Stomach (tissue), 9 donors: ENCODE results near the gene FBXL20. TPM values are rescaled to one million over a fixed set of nuclear protein-coding genes. Genes with fewer than 3 reads are reported as not detected.
A peak's percentile ranks its signal among the peaks of the same experiment; 100 is the strongest.

Source experiments
- DNase-seq, 2 donors: peaks; one replicate each; pipeline versions ENCODE4 v3.0.0 to v3.0.0-alpha.2; 2013 to 2019
- H3K27ac ChIP-seq, 5 donors: fragments of 200-600 bp in 4 of 5; sonication (generic) in 4 of 5; one replicate each; pipeline ENCODE4 v1.5.1; 2013 to 2019; ENCODE audit warnings: mild to moderate bottlenecking in 1 of 5, moderate library complexity in 1 of 5
- H3K27me3 ChIP-seq, 3 donors: fragments of 200-600 bp; sonication (generic); one replicate each; pipeline ENCODE4 v1.5.1; 2017 to 2019; ENCODE audit warnings: mixed run types in 1 of 3
- H3K36me3 ChIP-seq, 4 donors: fragments of 200-600 bp; sonication (generic); 1 replicate in 3 of 4; 2 replicates in 1 of 4; pipeline ENCODE4 v1.5.1; 2016 to 2019
- H3K4me1 ChIP-seq, 4 donors: fragments of 200-600 bp; sonication (generic); one replicate each; pipeline ENCODE4 v1.5.1; 2016 to 2019
- H3K4me3 ChIP-seq, 4 donors: fragments of 200-600 bp; sonication (generic) in 3 of 4; one replicate each; pipeline ENCODE4 v1.5.1; 2016 to 2019; ENCODE audit warnings: mild to moderate bottlenecking in 1 of 4
- H3K9me3 ChIP-seq, 4 donors: fragments of 200-600 bp; sonication (generic); one replicate each; pipeline ENCODE4 v1.5.1; 2016 to 2019
- EP300 ChIP-seq: sonication (generic); formaldehyde crosslinking; IDR thresholded peaks from one replicate; pipeline ENCODE4 v1.6.1; 2017; ENCODE audit warnings: antibody characterized with exemption
- POLR2A ChIP-seq, 4 donors: fragments of 450-650 bp; IDR thresholded peaks; one replicate each; pipeline ENCODE4 v1.6.1; 2016; ENCODE audit warnings: antibody characterized with exemption in 4 of 4, control low read depth in 2 of 4, mild to moderate bottlenecking in 1 of 4, moderate library complexity in 1 of 4
- POLR2AphosphoS5 ChIP-seq, 3 donors: sonication (generic); formaldehyde crosslinking; IDR thresholded peaks; one replicate each; pipeline ENCODE4 v1.6.1; 2016; ENCODE audit warnings: antibody characterized with exemption in 3 of 3
- WGBS, 5 donors: extraction: QIAGEN DNeasy Blood & Tissue Kit in 3 of 5; methylation state at CpG; one replicate each; pipeline versions ENCODE4 v1.1.5 to v1.1.7; 2013 to 2018; 5-methylcytosine and 5-hydroxymethylcytosine counted together
- intact Hi-C: fragments of 100-400 bp; cut with DNase I; formaldehyde crosslinking; loops from one replicate; pipeline ENCODE4 v1.15.1; 2023; ENCODE audit warnings: low total_unique reads
- polyA plus RNA-seq, 3 donors: library from polyadenylated mRNA; stranded (reverse); fragments of 200-250 nt; gene quantifications; one replicate each; pipeline ENCODE4 v1.2.3, GENCODE V29; 2013
- total RNA-seq, 5 donors: library from RNA; depleted of rRNA; stranded (reverse); fragments of >200 nt; gene quantifications; one replicate each; pipeline versions ENCODE4 v1.1.0 to v1.2.3, GENCODE V29; 2014 to 2016
- TF ChIP-seq, protein P1 (sequence below), 7 experiments: fragments of 450-650 bp in 4 of 7; fragments of 200-600 bp in 3 of 7; sonication (generic) in 3 of 7; IDR thresholded peaks; one replicate each; pipeline ENCODE4 v1.5.1; 2016 to 2019; ENCODE audit warnings: antibody characterized with exemption in 7 of 7, control low read depth in 2 of 7, mild to moderate bottlenecking in 1 of 7
- donor health status: healthy with polysubstance abuse.
- donor health status: Bipolar disorder and iron deficiency.
- donor health status: healthy.

The FBXL20 gene
- total and polyA plus RNA-seq, 8 donors = 1.5 to 18.4 (median 8.0) TPM

DNA sequence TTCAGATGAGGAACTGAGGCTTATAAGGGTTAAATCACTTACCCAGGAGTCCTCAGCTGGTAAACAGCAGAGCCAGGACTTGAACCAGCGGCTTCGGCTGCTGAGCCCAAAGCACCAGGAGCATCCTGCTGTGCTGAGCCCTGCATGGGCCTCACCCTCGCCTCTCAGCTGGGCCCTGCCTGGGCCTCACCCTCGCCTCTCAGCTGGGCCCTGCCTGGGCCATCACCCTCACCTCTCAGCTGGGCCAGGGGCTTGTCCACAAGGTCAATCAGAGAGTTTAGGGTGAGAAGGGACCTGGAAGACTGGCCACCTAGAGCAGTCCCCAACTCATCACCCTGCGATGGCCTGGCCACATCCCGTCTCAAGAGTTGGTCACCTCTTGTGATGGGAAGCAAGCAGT is 179.9 kb downstream of the FBXL20 start:
- Histone ChIP-seq H3K4me1 (peaks cover 15 to 25% (median 23%) of the 10 kb centered on the region in 4 donors), H3K36me3 (no peaks in the 10 kb centered on the region), H3K9me3 (no peaks in the 10 kb centered on the region), H3K4me3 (no peak overlapping the region), H3K27me3 (peaks cover 11 to 78% (median 30%) of the 10 kb centered on the region in 3 donors), H3K27ac (no peak overlapping the region)
- intact Hi-C loops = no loop called here
- DNase-seq = no peak
- TF ChIP-seq POLR2A (IDR thresholded peaks at IDR 0.05) (no peak), POLR2AphosphoS5 (IDR thresholded peaks at IDR 0.05) (no peak), EP300 (no peak)
- 86 to 100% (median 90%) methylated on average over 2 to 6 of the region's 6 CpGs for WGBS, 5 donors

DNA sequence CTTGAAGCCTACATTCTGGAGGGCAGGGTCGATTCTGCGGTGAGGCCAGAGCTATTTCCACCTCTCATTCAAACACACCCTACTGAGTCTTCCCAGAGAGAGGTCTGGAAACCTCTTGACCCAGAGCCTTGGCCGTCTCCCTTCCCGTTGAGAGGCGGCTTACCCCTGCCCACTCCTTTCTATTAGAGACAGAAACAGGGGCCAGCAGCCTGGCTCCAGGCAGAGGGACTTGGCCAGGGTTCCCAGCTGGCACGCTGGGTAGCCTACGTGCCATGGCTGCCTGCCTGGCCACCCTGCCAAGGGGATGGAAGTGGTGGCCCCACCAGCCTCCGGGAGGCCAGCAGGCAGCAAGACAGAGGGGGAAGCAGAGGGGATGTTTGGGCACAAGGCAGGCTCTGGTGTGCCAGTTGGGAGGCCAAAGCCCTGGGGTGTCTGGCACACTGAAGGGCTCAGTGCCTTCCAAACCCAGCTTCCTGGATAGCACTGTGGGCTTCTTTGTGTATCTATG is 181.7 kb downstream of the FBXL20 start:
- 58 to 69% (median 66%) methylated on average over 4 to 8 of the region's 8 CpGs for WGBS, 5 donors
- no peak overlapping the region for H3K27ac ChIP-seq
- intact Hi-C loops = no loop called here
- no peaks in the 10 kb centered on the region for H3K36me3 ChIP-seq
- peaks cover 1 to 6% (median 4%) of the 10 kb centered on the region in 4 donors for H3K4me1 ChIP-seq
- TF ChIP-seq, protein P1, sequence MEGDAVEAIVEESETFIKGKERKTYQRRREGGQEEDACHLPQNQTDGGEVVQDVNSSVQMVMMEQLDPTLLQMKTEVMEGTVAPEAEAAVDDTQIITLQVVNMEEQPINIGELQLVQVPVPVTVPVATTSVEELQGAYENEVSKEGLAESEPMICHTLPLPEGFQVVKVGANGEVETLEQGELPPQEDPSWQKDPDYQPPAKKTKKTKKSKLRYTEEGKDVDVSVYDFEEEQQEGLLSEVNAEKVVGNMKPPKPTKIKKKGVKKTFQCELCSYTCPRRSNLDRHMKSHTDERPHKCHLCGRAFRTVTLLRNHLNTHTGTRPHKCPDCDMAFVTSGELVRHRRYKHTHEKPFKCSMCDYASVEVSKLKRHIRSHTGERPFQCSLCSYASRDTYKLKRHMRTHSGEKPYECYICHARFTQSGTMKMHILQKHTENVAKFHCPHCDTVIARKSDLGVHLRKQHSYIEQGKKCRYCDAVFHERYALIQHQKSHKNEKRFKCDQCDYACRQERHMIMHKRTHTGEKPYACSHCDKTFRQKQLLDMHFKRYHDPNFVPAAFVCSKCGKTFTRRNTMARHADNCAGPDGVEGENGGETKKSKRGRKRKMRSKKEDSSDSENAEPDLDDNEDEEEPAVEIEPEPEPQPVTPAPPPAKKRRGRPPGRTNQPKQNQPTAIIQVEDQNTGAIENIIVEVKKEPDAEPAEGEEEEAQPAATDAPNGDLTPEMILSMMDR (IDR thresholded peaks at IDR 0.05) = no peak
- TF ChIP-seq POLR2AphosphoS5 (IDR thresholded peaks at IDR 0.05) (no peak), POLR2A (IDR thresholded peaks at IDR 0.05) (no peak), EP300 (no peak)
- DNase-seq = no peak
- H3K27me3 ChIP-seq = peaks cover 0 to 69% (median 13%) of the 10 kb centered on the region in 3 donors
- H3K9me3 ChIP-seq = no peaks in the 10 kb centered on the region
- H3K4me3 ChIP-seq = no peak overlapping the region

DNA sequence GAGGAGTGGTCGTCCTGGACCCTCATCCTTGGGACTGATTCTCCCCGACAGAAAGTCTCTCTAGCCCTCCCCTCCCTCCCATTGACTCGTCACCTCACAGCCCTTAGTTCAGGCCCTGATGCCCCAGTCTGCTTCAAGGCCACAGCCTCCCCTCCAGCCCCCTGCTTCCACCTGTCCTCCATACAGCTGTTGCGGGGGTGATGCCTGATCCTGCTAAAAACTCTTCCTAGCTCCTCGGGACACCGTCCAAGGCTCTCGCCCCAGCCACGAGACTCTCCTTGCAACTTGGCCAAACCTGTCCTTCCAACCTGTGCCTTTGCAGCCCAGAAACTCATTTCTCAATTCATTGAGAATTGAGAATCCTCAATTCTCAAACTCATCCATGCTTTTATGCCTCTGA is 182.5 kb downstream of the FBXL20 start:
- intact Hi-C loops = no loop called here
- H3K36me3 ChIP-seq = no peaks in the 10 kb centered on the region
- H3K4me1 ChIP-seq = no peaks in the 10 kb centered on the region
- no peak overlapping the region for H3K27ac ChIP-seq
- 57 to 74% (median 68%) methylated on average over 8 of the region's 8 CpGs for WGBS, 5 donors
- DNase-seq = no peak
- no peak overlapping the region for H3K4me3 ChIP-seq
- H3K27me3 ChIP-seq = peaks cover 0 to 61% (median 8%) of the 10 kb centered on the region in 3 donors
- H3K9me3 ChIP-seq = no peaks in the 10 kb centered on the region
- TF ChIP-seq, protein P1 (IDR thresholded peaks at IDR 0.05) = no peak
- TF ChIP-seq POLR2AphosphoS5 (IDR thresholded peaks at IDR 0.05) (no peak), POLR2A (IDR thresholded peaks at IDR 0.05) (no peak), EP300 (no peak)

DNA sequence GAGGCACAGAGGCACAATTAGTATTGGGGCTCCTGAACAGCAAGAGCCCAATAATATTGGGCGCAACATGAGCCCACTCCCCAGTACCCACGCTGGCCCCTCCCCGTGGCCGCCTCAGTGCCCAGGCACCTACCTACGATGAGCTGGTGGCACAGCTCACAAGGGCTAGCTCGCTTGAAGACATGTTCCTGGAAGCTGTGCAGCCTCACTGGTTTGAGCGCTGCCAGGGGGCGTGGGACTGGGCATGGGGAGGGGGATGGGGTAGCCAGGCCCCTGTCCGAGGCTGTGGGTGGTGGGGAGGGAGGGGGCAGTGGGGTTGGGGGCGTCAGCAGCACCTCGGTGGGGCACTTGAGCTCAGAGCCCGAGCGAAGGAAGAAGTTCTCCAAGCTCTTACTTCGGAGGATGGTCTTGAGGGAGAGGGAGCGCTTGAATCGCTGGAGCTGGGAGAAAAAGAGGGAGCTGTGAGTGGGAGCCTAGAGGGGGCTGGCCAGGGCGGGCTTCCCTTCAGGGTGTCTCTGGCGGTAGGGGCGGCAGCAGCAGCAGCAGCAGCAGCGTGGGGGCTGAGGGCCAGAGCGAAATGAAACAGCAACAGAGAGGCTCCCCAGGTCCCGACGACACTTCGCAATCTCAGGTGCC is 183.6 kb downstream of the FBXL20 start:
- no peak for DNase-seq
- intact Hi-C loops = no loop called here
- TF ChIP-seq POLR2AphosphoS5 (IDR thresholded peaks at IDR 0.05) (no peak), EP300 (no peak), POLR2A (IDR thresholded peaks at IDR 0.05) (no peak)
- TF ChIP-seq, protein P1 (IDR thresholded peaks at IDR 0.05) = no peak
- no peak overlapping the region for H3K27ac ChIP-seq
- no peak overlapping the region for H3K4me3 ChIP-seq
- peaks cover 0 to 54% (median 8%) of the 10 kb centered on the region in 3 donors for H3K27me3 ChIP-seq
- 19 to 32% (median 27%) methylated on average over 22 to 24 of the region's 24 CpGs for WGBS, 5 donors
- no peaks in the 10 kb centered on the region for H3K36me3 ChIP-seq
- no peaks in the 10 kb centered on the region for H3K9me3 ChIP-seq
- H3K4me1 ChIP-seq = peaks cover 0 to under 1% (median 0%) of the 10 kb centered on the region in 4 donors

DNA sequence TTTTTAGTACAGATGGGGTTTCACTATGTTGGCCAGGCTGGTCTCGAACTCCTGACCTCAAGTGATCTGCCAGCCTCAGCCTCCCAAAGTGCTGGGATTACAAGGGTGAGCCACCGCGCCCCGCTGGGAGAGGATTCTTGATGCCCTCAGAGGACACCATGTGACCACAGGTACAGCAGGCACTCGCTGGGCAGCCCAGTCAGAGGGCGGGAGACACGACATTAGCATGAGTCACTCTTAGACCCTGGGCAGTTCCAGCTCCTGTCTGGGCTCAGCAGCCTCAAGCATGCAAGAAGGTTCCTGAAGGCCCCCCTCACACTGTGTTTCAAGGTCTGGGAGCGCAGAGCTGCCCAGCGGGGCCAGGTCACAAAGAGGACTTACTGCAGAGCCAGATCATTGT is 187.6 kb downstream of the FBXL20 start:
- WGBS, 5 donors = 63 to 100% (median 72%) methylated on average over 2 to 9 of the region's 9 CpGs
- intact Hi-C loops = no loop called here
- TF ChIP-seq POLR2AphosphoS5 (IDR thresholded peaks at IDR 0.05) = no peak
- no peaks in the 10 kb centered on the region for H3K9me3 ChIP-seq
- H3K36me3 ChIP-seq = no peaks in the 10 kb centered on the region
- DNase-seq = peak; percentile 33 to 53
- H3K27me3 ChIP-seq = peaks cover 0 to 62% (median 18%) of the 10 kb centered on the region in 3 donors
- no peak overlapping the region for H3K27ac ChIP-seq
- no peak overlapping the region for H3K4me3 ChIP-seq
- peaks cover 13 to 22% (median 20%) of the 10 kb centered on the region in 4 donors for H3K4me1 ChIP-seq
